Left lung (tissue), 10 donors: ENCODE data around the gene ADCY3. TPM values are rescaled to one million over a fixed set of nuclear protein-coding genes. Genes with fewer than 3 reads are reported as not detected.

Source experiments
- ATAC-seq: fragments of 200-7000 bp; cut with Tn5 transposase; one replicate; pipeline ENCODE4 v1.9.1; 2020; ENCODE audit warnings: moderate library complexity
- DNase-seq, 4 donors: peaks; one replicate each; pipeline ENCODE4 v3.0.0-alpha.2; 2013 to 2020
- H3K27ac ChIP-seq, 2 donors: fragments of 200-600 bp; sonication (generic) in 1 of 2; one replicate each; pipeline versions ENCODE4 v1.5.0 to v1.8.0; 2020 to 2021
- H3K27me3 ChIP-seq, 2 donors: fragments of 200-600 bp; sonication (generic) in 1 of 2; one replicate each; pipeline versions ENCODE4 v1.5.0 to v1.8.0; 2020 to 2021
- H3K36me3 ChIP-seq, 2 donors: fragments of 200-600 bp; sonication (generic) in 1 of 2; one replicate each; pipeline versions ENCODE4 v1.5.0 to v1.8.0; 2020 to 2021
- H3K4me1 ChIP-seq, 2 donors: fragments of 200-600 bp; one replicate each; pipeline ENCODE4 v1.8.0; 2021
- H3K4me3 ChIP-seq, 2 donors: fragments of 200-600 bp; sonication (generic) in 1 of 2; one replicate each; pipeline versions ENCODE4 v1.5.0 to v1.8.0; 2020 to 2021; ENCODE audit warnings: mild to moderate bottlenecking in 1 of 2
- H3K9me3 ChIP-seq, 2 donors: fragments of 200-600 bp; sonication (generic) in 1 of 2; one replicate each; pipeline versions ENCODE4 v1.5.0 to v1.8.0; 2020 to 2021
- CTCF ChIP-seq, 2 donors: fragments of 200-600 bp; sonication (generic) in 1 of 2; IDR thresholded peaks; one replicate each; pipeline versions ENCODE4 v1.5.0 to v1.8.0; 2021; ENCODE audit warnings: antibody characterized with exemption in 2 of 2
- intact Hi-C, 2 donors: fragments of 100-400 bp; cut with DNase I; formaldehyde crosslinking; loops; one replicate each; pipeline versions ENCODE4 v1.11.2 to v1.14.2; 2022
- polyA plus RNA-seq, 6 donors: library from polyadenylated mRNA; unstranded; fragments of 120-200 nt; gene quantifications; one replicate each; pipeline ENCODE4 v1.2.1, GENCODE V29; 2013; ENCODE audit not compliant: insufficient read length in 6 of 6
- total RNA-seq, 2 donors: library from RNA; stranded (reverse); fragmentation: NEBNext Ultra II Directional; extraction: Animal tissue kit (Norgen Biotek cat#: 25700); gene quantifications; one replicate each; pipeline ENCODE4 v1.2.1, GENCODE V29; 2021
- donor health status: DM: no; HTN: yes; CAD: no.
- donor health status: DM: no; HTN: no; CAD: no.

ADCY3 gene
- total and polyA plus RNA-seq, 8 donors: 31.4 to 50.5 (median 38.8) TPM

GRCh38 chr2:24872344-24873115 lies 47.5 kb downstream of the ADCY3 start:
- peaks cover 0 to 4% of the 10 kb centered on the region in 2 donors for H3K36me3 ChIP-seq
- intact Hi-C loops: no loop called here
- H3K9me3 ChIP-seq: no peaks in the 10 kb centered on the region
- no peaks in the 10 kb centered on the region for H3K27me3 ChIP-seq
- no peak overlapping the region for H3K4me3 ChIP-seq
- ATAC-seq (no peak), DNase-seq (no peak)
- no peak for TF ChIP-seq CTCF (IDR thresholded peaks at IDR 0.05)
- no peaks in the 10 kb centered on the region for H3K4me1 ChIP-seq
- H3K27ac ChIP-seq: no peak overlapping the region

GRCh38 chr2:24871852-24872333 lies 48.1 kb downstream of the ADCY3 start:
- Histone ChIP-seq H3K9me3 (no peaks in the 10 kb centered on the region), H3K27ac (no peak overlapping the region), H3K27me3 (no peaks in the 10 kb centered on the region), H3K4me3 (no peak overlapping the region), H3K4me1 (no peaks in the 10 kb centered on the region), H3K36me3 (peaks cover 0 to 4% of the 10 kb centered on the region in 2 donors)
- no peak for TF ChIP-seq CTCF (IDR thresholded peaks at IDR 0.05)
- ATAC-seq (no peak), DNase-seq (no peak)
- intact Hi-C loops: no loop called here

- intact Hi-C loops: no loop called here
- H3K27me3 ChIP-seq: no peaks in the 10 kb centered on the region
- TF ChIP-seq CTCF (IDR thresholded peaks at IDR 0.05): no peak
- no peak for ATAC-seq
- H3K9me3 ChIP-seq: no peaks in the 10 kb centered on the region
- H3K27ac ChIP-seq: no peak overlapping the region
- peaks cover 0 to 4% of the 10 kb centered on the region in 2 donors for H3K36me3 ChIP-seq
- no peaks in the 10 kb centered on the region for H3K4me1 ChIP-seq
- no peak for DNase-seq
- no peak overlapping the region for H3K4me3 ChIP-seq
These were observed 48.9 kb downstream of the ADCY3 start for GRCh38 chr2:24870891-24871705.

GRCh38 chr2:24870440-24870839 lies 49.6 kb downstream of the ADCY3 start:
- intact Hi-C loops: no loop called here
- TF ChIP-seq CTCF (IDR thresholded peaks at IDR 0.05): no peak
- no peak for DNase-seq
- Histone ChIP-seq H3K4me3 (no peak overlapping the region), H3K27ac (no peak overlapping the region), H3K4me1 (no peaks in the 10 kb centered on the region), H3K9me3 (no peaks in the 10 kb centered on the region), H3K36me3 (peaks cover 0 to 4% of the 10 kb centered on the region in 2 donors), H3K27me3 (no peaks in the 10 kb centered on the region)
- ATAC-seq: no peak

- ATAC-seq (no peak), DNase-seq (no peak)
- Histone ChIP-seq H3K27ac (no peak overlapping the region), H3K9me3 (no peaks in the 10 kb centered on the region), H3K4me3 (no peak overlapping the region), H3K4me1 (peaks cover 0 to 6% of the 10 kb centered on the region in 2 donors), H3K36me3 (peaks cover 0 to 4% of the 10 kb centered on the region in 2 donors), H3K27me3 (no peaks in the 10 kb centered on the region)
- no peak for TF ChIP-seq CTCF (IDR thresholded peaks at IDR 0.05)
- intact Hi-C loops: no loop called here
These were observed 53.1 kb downstream of the ADCY3 start for GRCh38 chr2:24866946-24867345.
